Esophagus squamous epithelium (tissue), 5 donors: Measurements from ENCODE around the gene GPR146. TPM values are rescaled to one million over a fixed set of nuclear protein-coding genes. Genes with fewer than 3 reads are reported as not detected.
A peak's percentile ranks its signal among the peaks of the same experiment; 100 is the strongest.

Experiments
- DNase-seq: peaks from one replicate; lab custom pipeline; 2025; lab: John Stamatoyannopoulos, UW
- H3K27ac ChIP-seq, 4 donors: fragments of 200-600 bp; sonication (generic); one replicate each; pipeline ENCODE4 v1.5.1; 2016 to 2019; ENCODE audit warnings: mild to moderate bottlenecking in 1 of 4
- H3K27me3 ChIP-seq, 4 donors: fragments of 200-600 bp; sonication (generic); 1 replicate in 3 of 4; 2 replicates in 1 of 4; pipeline versions ENCODE4 v1.5.1 to v1.6.0; 2017 to 2021; ENCODE audit warnings: antibody characterized with exemption in 1 of 4
- H3K36me3 ChIP-seq, 3 donors: fragments of 200-600 bp; sonication (generic); one replicate each; pipeline ENCODE4 v1.5.1; 2016 to 2019
- H3K4me1 ChIP-seq, 3 donors: fragments of 200-600 bp; sonication (generic); one replicate each; pipeline ENCODE4 v1.5.1; 2017 to 2019
- H3K4me3 ChIP-seq, 4 donors: fragments of 200-600 bp; sonication (generic); 1 replicate in 3 of 4; 2 replicates in 1 of 4; pipeline ENCODE4 v1.5.1; 2016 to 2019; ENCODE audit warnings: mild to moderate bottlenecking in 2 of 4, moderate library complexity in 1 of 4
- H3K9me3 ChIP-seq, 3 donors: fragments of 200-600 bp; sonication (generic); one replicate each; pipeline ENCODE4 v1.5.1; 2016 to 2019
- POLR2A ChIP-seq, 4 donors: fragments of 450-650 bp; IDR thresholded peaks; one replicate each; pipeline ENCODE4 v1.6.1; 2017; ENCODE audit warnings: antibody characterized with exemption in 4 of 4, mild to moderate bottlenecking in 4 of 4, moderate library complexity in 3 of 4
- WGBS, 2 donors: methylation state at CpG; one replicate each; pipeline ENCODE4 v1.1.5; 2018; 5-methylcytosine and 5-hydroxymethylcytosine counted together
- intact Hi-C: fragments of 100-400 bp; cut with DNase I; formaldehyde crosslinking; loops from one replicate; pipeline ENCODE4 v1.15.0; 2022
- total RNA-seq, 4 donors: library from RNA; depleted of rRNA; stranded (reverse); fragments of >200 nt; gene quantifications; one replicate each; pipeline ENCODE4 v1.1.0, GENCODE V29; 2016
- TF ChIP-seq, protein P1 (sequence below), 6 experiments: fragments of 450-650 bp in 4 of 6; fragments of 200-600 bp in 2 of 6; sonication (generic) in 2 of 6; IDR thresholded peaks; one replicate each; pipeline ENCODE4 v1.5.1; 2016 to 2019; ENCODE audit warnings: antibody characterized with exemption in 6 of 6, mild to moderate bottlenecking in 4 of 6, moderate library complexity in 4 of 6
- donor health status: DM: yes; HTN: yes; CAD: no.

GPR146 gene
- total RNA-seq, 4 donors from 2014 or later = 1.1 to 12.8 (median 3.5) TPM

DNA sequence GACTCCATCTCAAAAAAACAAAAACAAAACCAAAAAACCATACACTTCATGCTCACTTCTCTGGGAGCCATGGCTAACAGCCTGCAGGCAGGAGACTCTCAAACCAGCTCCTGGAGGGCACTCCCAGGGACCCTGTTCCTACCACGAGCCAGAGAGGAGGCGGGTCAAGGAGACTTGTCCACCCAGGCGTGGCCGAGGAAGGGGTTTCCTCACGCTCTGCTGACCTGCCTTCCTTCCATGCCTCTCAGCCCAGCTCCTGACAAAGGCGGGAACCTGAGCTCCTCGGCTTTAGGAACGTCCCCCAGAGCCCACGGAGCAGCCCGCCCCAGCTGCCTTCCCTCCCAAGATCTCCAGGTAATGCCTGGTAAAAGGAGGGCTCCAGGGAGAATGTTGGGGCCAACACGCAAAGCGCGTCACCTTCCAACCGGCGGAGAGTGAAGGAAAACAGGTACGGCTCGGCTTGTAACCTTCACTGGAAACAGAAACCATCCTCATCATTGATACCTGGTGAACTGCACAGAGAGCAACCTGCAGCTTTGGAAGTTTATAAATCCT, 9.5 kb downstream of the GPR146 start:
- Histone ChIP-seq H3K36me3 (peaks cover 0 to 19% (median 0%) of the 10 kb centered on the region in 3 donors), H3K4me1 (peaks cover 25 to 100% (median 45%) of the 10 kb centered on the region in 3 donors)
- no peak for TF ChIP-seq POLR2A (IDR thresholded peaks at IDR 0.05)
- TF ChIP-seq, protein P1, sequence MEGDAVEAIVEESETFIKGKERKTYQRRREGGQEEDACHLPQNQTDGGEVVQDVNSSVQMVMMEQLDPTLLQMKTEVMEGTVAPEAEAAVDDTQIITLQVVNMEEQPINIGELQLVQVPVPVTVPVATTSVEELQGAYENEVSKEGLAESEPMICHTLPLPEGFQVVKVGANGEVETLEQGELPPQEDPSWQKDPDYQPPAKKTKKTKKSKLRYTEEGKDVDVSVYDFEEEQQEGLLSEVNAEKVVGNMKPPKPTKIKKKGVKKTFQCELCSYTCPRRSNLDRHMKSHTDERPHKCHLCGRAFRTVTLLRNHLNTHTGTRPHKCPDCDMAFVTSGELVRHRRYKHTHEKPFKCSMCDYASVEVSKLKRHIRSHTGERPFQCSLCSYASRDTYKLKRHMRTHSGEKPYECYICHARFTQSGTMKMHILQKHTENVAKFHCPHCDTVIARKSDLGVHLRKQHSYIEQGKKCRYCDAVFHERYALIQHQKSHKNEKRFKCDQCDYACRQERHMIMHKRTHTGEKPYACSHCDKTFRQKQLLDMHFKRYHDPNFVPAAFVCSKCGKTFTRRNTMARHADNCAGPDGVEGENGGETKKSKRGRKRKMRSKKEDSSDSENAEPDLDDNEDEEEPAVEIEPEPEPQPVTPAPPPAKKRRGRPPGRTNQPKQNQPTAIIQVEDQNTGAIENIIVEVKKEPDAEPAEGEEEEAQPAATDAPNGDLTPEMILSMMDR (IDR thresholded peaks at IDR 0.05) = no peak

DNA sequence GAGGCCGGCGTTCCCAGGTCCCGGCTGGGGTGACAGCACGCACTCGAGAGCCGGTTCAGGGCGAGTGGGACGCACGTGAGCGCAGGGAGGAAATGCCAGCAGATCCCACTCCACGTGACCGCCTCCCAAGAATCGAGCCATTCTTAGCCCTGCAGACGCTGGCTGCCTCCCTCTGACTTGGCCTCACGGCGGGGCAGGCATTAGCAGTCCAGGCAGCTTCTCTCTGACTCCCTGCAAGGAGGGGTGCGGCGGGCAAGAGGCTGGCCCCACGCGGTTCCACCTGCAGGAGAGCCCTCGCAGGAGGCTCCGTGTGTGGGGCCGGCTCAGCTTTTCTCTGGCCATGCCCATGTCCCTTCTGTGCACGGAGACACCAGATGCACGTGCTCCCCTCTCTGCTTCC, 10.1 kb downstream of the GPR146 start:
- WGBS, 2 donors = 71% methylated on average over 5 of the region's 25 CpGs; no CpG with 5 or more reads in 1 of the 2 donors
- Histone ChIP-seq H3K4me3 (peak overlapping the region in 2 of 4 donors; percentile 38 to 58), H3K27me3 (no peaks in the 10 kb centered on the region), H3K27ac (peak overlapping the region in 3 of 4 donors; percentile 70 to 90 (median 82)), H3K4me1 (peaks cover 25 to 100% (median 45%) of the 10 kb centered on the region in 3 donors), H3K9me3 (no peaks in the 10 kb centered on the region), H3K36me3 (peaks cover 0 to 19% (median 0%) of the 10 kb centered on the region in 3 donors)
- DNase-seq = no peak
- no peak for TF ChIP-seq POLR2A (IDR thresholded peaks at IDR 0.05)
- TF ChIP-seq, protein P1 (IDR thresholded peaks at IDR 0.05) = no peak
- intact Hi-C loops = no loop called here

More for the DNA sequence above, 9.5 kb downstream of the GPR146 start:
- WGBS, 2 donors = 71 to 94% methylated on average over 3 to 8 of the region's 17 CpGs
- Histone ChIP-seq H3K9me3 (no peaks in the 10 kb centered on the region), H3K27me3 (no peaks in the 10 kb centered on the region), H3K4me3 (no peak overlapping the region), H3K27ac (peak overlapping the region; percentile 47 to 90 (median 76))
- intact Hi-C loops = no loop called here
- DNase-seq = no peak

DNA sequence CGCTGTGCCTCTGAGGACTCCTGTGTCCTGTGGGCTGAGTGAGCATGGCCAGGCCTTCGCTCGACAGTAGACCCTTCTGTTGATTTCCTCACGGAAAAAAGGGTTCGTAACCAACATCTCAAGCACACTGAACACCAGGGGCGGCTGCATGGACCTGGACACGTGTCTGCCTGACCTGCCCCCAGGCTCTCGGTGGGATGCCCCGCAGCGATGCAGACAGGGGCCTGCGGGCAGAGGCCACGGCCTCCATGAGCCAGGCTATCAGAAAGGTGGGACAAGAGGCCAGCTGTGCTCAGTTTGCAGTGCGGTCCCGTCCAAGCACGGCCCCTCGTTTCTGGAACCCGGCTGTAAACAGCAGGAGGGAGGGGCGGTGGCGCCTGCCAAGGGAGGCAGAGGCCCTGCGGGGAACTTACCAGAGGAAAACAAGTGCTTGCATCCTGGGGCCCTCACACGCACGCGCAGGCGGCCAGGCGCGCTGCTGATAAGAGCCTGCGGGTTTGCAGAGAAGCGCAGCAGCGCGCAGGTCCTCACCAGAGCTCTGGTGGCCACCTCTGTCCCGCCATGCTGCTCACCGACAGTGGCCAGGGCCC, 10.6 kb downstream of the GPR146 start:
- H3K9me3 ChIP-seq = no peaks in the 10 kb centered on the region
- WGBS, 2 donors = 33% methylated on average over 3 of the region's 32 CpGs; no CpG with 5 or more reads in 1 of the 2 donors
- H3K4me1 ChIP-seq = peaks cover 25 to 97% (median 45%) of the 10 kb centered on the region in 3 donors
- peak overlapping the region; percentile 36 to 90 (median 76) for H3K27ac ChIP-seq
- peaks cover 0 to 19% (median 0%) of the 10 kb centered on the region in 3 donors for H3K36me3 ChIP-seq
- intact Hi-C loops = no loop called here
- H3K27me3 ChIP-seq = no peaks in the 10 kb centered on the region
- peak overlapping the region in 3 of 4 donors; percentile 30 to 58 (median 38) for H3K4me3 ChIP-seq
- no peak for DNase-seq
- TF ChIP-seq, protein P1 (IDR thresholded peaks at IDR 0.05) = no peak
- TF ChIP-seq POLR2A (IDR thresholded peaks at IDR 0.05) = peak in 1 of 4 donors; percentile 26

DNA sequence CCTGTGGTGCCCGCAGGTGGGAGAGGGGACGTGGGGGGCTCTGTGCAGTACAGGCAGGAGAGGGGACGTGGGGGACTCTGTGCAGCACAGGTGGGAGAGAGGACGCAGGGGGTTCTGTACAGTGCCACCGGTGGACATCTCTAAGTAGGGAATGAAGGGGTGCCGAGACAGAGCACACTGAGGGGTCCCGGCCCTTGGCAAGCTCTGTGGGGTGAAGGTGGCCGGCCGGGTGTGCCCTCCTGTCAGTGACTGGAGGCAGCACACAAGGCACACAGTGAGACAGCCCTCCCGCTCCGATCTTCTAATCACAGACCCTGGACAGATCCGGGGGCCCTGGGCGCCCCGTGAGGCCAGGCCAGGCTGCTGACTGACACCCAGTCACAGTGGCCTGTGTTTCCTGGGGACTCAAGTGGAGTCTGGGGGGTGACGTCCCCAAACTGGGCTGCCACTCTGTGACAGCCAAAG, 11.2 kb downstream of the GPR146 start:
- intact Hi-C loops = no loop called here
- no peak for TF ChIP-seq POLR2A (IDR thresholded peaks at IDR 0.05)
- TF ChIP-seq, protein P1 (IDR thresholded peaks at IDR 0.05) = no peak
- DNase-seq = no peak

More for the DNA sequence above, 11.2 kb downstream of the GPR146 start:
- H3K36me3 ChIP-seq = peaks cover 0 to 19% (median 0%) of the 10 kb centered on the region in 3 donors
- peaks cover 30 to 97% (median 44%) of the 10 kb centered on the region in 3 donors for H3K4me1 ChIP-seq
- 52 to 74% methylated on average over 8 to 9 of the region's 15 CpGs for WGBS, 2 donors
- peak overlapping the region; percentile 36 to 90 (median 76) for H3K27ac ChIP-seq
- no peaks in the 10 kb centered on the region for H3K9me3 ChIP-seq
- peak overlapping the region in 3 of 4 donors; percentile 30 to 58 (median 38) for H3K4me3 ChIP-seq
- H3K27me3 ChIP-seq = no peaks in the 10 kb centered on the region
